Spleen (tissue), 7 donors: ENCODE results near the gene AFAP1.

Source experiments
- POLR2A ChIP-seq, 3 donors: fragments of 450-650 bp; IDR thresholded peaks; one replicate each; pipeline ENCODE4 v1.5.1; 2017; ENCODE audit warnings: antibody characterized with exemption in 3 of 3, mild to moderate bottlenecking in 1 of 3
- TF ChIP-seq, protein P1 (sequence below), 11 experiments: fragments of 200-600 bp in 7 of 11; fragments of 450-650 bp in 4 of 11; sonication (generic) in 4 of 11; IDR thresholded peaks in 8 of 11; conservative IDR thresholded peaks in 3 of 11; 1 replicate in 7 of 11; 2 replicates in 4 of 11; pipeline versions ENCODE4 v1.4.0 to v1.8.0; 2016 to 2021; ENCODE audit warnings: antibody characterized with exemption in 11 of 11, inconsistent platforms in 4 of 11, mild to moderate bottlenecking in 1 of 11
- donor health status: DM: no; HTN: no; CAD: no; lungs with moderate emphysema.
- donor health status: DM: no; HTN: no; CAD: no.
- donor health status: DM: no; HTN: no; CAD: no.

DNA sequence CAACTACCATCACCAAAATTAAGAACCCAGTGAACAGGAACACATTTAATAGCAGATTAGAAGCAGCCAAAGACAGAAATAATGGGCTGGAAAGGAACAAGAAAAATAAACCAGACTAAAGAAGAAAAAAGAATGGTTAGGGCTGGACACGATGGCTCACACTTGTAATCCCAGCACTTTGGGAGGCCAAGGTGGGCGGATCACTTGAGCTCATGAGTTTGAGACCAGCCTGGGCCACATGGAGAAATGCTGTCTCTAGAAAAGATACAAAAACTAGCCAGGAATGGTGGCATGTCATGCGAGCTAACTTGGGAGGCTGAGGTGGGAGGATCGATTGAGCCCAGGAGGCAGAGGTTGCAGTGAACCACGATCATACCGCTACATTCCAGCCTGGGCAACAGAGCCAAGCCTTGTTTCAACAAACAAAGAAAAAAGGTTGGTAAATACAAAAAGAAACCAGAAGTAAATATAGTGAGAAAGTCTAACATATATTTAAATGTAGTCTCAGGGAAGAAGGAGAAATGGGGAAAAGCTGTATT, 102.0 kb downstream of the AFAP1 start:
- TF ChIP-seq, protein P1, sequence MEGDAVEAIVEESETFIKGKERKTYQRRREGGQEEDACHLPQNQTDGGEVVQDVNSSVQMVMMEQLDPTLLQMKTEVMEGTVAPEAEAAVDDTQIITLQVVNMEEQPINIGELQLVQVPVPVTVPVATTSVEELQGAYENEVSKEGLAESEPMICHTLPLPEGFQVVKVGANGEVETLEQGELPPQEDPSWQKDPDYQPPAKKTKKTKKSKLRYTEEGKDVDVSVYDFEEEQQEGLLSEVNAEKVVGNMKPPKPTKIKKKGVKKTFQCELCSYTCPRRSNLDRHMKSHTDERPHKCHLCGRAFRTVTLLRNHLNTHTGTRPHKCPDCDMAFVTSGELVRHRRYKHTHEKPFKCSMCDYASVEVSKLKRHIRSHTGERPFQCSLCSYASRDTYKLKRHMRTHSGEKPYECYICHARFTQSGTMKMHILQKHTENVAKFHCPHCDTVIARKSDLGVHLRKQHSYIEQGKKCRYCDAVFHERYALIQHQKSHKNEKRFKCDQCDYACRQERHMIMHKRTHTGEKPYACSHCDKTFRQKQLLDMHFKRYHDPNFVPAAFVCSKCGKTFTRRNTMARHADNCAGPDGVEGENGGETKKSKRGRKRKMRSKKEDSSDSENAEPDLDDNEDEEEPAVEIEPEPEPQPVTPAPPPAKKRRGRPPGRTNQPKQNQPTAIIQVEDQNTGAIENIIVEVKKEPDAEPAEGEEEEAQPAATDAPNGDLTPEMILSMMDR (IDR thresholded peaks at IDR 0.05 in 8 of 11, conservative IDR thresholded peaks at IDR 0.05 in 3 of 11): no peak
- TF ChIP-seq POLR2A (IDR thresholded peaks at IDR 0.05): no peak
